ENCODE results near the gene SIN3A.
"Not testable (repeated sequence)": the region's sequence is repeated elsewhere in the genome, so short reads cannot be mapped to it uniquely, and the experiment has no call there.

The SIN3A gene

GRCh38 chr15:75449585-75450306, 1.7 kb downstream of the SIN3A start:
- peak; percentile 6 for DNase-seq

GRCh38 chr15:75448171-75448570, 3.3 kb downstream of the SIN3A start:
- not testable (repeated sequence) for DNase-seq

DNA sequence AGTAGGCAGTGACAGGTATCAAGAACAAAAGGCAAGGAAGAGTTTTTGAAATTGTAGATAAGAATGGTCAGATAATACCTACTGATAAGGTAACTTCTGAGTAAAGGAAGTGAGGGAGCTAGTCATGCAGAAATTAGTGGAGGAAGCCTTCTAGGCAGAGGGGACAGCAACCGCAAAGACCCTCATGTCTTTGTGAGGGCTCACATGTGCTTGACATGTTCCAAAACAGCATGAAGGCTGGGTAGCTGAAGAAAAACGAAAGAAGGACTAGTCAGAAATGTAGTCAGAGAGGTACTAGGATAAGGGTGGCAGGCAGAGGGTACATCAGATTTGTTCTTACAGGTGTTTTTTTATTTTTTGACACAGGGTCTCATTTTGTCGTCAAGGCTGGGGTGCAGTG, 5.3 kb downstream of the SIN3A start:
- DNase-seq: no peak

DNA sequence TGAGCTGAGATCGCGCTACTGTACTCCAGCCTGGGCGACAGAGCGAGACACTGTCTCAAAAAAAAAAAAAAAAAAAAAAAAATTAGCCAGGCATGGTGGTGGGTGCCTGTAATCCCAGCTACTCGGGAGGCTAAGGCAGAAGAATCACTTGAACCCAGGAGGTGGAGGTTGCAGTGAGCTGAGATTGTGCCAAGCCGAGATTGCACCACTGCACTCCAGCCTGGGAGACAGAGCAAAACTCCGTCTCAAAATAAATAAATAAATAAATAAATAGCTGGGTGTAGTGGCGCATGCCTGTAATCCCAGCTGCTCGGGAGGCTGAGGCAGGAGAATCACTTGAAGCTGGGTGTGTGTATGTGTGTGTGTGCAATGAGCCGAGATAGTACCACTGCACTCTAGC, 6.2 kb downstream of the SIN3A start:
- DNase-seq: not testable (repeated sequence)

DNA sequence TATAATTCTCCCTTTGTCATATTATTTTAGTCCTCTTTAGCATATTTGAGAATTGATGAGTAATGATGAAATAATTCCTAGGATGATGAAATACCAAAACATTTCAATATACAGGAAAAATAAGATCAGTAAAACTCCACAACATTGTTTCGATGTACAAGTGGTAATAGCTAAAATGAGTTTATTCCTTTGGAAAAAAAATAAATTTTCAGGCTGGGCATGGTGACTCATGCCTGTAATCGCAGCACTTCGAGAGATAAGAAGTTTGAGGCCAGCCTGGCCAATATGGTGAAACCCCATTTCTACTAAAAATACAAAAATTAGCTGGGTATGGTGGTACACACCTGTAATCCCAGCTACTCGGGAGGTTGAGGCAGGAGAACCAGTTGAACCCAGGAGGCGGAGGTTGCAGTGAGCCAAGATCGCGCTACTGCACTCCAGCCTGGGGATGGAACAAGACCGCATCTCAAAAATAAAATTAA, 7.5 kb downstream of the SIN3A start:
- not testable (repeated sequence) for DNase-seq

GRCh38 chr15:75437721-75438120, 13.8 kb downstream of the SIN3A start:
- DNase-seq: no peak

DNA sequence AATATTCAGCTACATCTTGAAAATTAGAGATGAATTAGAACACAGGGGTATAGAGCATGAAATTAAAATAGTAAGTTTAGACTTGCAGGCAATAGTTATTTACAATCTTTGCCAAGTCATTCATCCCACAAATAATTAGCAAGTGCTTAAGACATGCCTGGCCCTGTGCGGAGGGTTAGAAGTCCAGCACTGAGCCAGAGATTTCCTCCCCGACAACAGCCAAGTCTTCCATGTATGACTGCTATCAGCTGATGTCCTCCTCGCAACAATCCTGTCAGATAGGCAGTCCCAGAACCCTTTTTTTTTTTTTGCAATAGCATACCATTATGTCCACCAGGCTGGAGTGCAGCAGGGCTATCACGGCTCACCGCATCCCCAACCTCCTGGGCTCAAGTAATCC, 14.6 kb downstream of the SIN3A start:
- no peak for DNase-seq

- DNase-seq: no peak
These were observed 19.8 kb downstream of the SIN3A start for GRCh38 chr15:75431682-75432081.

DNA sequence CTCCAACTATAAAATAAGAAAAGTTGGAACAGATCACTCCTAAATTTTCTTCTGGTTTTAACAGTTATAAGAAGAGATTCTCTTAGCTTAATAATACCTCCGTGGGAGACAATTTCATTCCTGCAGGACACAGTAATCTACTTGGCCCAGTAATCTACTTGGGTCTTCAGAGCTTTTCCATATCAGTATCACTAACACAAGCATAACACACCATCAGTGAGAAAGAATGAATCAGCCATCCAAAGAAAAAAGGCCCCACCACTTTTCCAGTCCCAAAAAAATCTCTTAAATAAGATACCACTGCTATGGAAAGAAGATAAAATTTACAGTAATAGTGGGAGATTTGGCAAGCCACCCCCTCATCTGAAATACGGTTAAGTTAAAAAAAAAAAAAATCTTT, 20.2 kb downstream of the SIN3A start:
- DNase-seq: no peak

DNA sequence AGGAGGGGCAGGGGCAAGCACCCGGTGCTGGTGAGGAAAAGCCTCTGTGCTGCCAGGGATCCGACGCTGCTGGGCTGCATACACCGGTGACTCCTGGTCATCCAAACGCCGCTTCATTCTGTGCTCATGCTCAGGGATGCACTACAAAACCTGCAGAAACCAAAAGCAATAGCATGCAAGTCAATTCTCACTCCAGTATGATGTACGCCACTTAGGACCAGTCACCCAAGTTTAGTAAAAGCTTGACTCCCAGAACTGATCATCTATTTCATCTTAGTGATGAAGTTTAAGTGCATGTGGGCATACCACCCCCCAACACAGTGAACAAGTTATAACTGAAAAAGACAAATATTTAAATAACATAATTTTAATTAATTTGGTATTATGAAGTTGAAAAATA, 21.2 kb downstream of the SIN3A start:
- no peak for DNase-seq

GRCh38 chr15:75428152-75428551, 23.3 kb downstream of the SIN3A start:
- DNase-seq: no peak

- DNase-seq: no peak
These were observed 25.5 kb downstream of the SIN3A start for GRCh38 chr15:75425966-75426500.

DNA sequence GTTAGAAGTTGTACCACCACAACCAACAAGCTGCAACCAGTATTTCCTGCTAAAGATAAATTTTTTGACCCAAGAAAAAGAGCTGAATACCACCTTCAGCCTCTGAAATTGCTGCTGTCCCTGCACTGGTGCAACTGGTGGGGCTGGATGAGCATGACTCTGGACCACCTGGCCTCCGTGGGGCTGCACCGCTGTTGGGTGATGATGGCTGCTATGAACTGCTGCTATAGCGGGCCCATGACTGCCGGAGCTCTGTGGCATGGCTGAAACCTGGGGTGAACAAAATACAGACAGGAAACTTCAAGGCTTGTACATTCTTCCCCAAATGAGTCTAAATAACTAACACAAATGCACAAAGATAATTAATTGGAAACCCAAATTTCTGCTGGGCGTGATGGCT, 28.9 kb downstream of the SIN3A start:
- DNase-seq: no peak

- no peak for DNase-seq
These were observed 30.8 kb downstream of the SIN3A start for GRCh38 chr15:75420698-75421097.

DNA sequence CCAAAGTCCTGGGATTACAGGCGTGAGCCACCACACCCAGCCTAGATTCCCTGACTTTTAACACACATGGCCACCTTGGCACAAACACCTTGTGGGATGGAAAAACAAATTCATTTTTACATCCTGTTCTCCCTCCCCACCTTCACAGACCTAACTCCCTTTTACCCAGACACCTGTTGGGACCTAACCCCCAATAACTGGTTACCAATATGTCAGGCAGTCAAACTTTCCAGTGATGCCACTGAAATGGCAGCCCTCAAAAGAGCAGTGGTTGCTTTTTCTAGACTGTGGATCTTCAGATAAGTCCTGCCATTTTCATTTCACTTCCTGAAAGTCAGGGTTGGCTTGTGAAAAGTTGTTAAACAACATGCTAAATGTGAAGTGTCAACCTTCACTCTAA, 34.9 kb downstream of the SIN3A start:
- DNase-seq: no peak

DNA sequence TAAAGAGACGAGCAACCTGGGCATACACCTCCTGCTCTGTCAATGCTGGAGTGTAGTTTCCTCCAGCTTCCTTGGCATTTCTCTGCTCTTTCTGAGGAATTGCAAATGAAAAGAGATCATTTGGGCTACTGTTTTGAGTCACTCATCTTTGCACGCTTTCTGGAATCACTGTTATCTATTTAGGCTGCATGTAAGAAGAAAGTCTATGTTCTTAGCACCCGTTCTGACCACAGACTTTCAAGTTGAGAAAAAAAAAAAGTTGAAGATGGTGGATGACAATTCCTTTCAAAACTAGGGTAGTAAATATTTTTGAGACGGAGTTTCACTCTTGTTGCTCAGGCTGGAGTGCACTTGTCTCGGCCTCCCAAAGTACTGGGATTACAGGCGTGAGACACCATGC, 41.3 kb downstream of the SIN3A start:
- DNase-seq: no peak

- DNase-seq: no peak
These were observed 44.4 kb downstream of the SIN3A start for GRCh38 chr15:75407083-75407482.

DNA sequence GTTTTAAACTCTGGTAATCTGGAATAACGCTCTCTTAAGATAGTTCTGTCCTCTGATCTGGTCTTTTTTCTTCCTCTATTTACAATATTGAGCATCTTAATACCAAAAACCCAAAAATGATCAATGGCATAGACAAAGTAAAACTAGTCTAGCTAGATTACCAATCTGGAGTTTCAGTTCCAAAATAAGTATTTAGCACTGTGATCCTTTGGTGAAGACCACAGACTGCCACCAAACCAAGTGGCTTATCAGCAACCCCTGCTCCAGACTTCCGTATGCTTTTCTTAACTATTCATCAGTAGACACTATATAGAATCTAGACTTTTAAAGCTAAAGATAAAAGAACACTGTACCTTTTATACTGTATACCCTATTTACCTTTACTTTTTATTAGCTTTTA, 47.6 kb downstream of the SIN3A start:
- no peak for DNase-seq

GRCh38 chr15:75397494-75397893, 54.0 kb downstream of the SIN3A start:
- DNase-seq: no peak

DNA sequence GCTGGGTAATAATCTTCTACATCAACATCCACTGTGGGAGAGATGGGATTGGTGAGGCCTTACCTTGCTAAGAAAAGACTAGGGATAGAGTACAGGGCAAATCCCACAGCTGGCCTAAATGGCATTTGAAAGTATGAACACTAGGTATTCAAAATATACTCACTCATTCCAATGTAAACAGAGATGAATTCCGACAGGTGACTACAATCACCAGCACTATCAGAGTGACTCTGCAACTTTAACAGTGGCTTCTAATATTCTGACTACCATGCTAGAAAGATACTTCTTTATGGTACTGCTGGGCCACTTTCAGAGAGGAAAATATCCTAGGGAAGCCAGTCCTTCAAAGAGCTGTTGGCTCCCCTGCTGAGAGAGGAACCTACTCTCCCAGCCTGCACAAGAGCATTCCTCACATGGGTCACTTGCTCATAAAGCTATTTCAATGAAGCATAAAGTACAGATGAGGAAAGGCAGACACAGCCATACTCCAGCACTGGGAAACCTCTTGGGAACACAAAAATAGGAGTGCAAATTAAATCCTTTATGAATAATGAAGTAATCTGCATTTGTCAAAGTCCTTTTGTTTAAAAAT, 61.6 kb downstream of the SIN3A start:
- DNase-seq: peak; percentile 69

DNA sequence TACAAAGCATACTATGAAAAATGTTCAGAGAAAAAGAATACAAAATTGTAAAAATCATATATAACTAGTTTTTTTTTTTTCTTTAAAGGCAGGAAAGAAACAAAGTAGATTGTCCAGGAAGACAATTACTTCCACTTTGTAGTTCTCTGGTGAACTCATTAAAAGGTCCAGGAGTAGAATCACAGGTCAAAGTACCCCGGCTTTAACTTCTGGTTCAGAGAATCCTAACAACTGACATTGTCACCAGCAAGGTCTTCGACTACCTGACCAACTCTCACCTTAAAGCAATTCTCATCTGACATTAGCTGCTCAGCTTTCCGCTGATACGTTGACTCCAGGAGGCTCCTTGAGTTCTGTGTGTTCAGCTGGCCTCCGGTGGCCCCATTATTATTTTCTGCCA, 67.5 kb downstream of the SIN3A start:
- not testable (repeated sequence) for DNase-seq

DNA sequence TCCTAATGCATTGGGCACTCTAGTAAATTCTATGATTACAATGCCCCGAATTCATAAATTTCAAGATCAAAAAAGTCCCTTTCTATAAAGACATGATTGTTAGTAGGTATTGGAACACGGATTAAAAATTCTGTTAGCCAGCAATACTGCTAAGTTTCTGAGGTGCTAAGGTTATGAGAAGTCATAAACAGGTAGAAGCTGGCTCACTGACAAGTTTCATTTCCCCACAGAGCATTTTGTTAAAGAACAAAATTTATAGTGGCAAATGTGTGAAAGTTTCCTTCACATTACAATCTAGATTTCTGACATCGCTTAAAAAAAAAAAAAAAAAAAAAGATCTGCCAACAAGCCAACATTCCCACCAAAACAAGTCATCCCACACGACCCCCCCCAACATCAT, 70.7 kb downstream of the SIN3A start:
- DNase-seq: no peak

DNA sequence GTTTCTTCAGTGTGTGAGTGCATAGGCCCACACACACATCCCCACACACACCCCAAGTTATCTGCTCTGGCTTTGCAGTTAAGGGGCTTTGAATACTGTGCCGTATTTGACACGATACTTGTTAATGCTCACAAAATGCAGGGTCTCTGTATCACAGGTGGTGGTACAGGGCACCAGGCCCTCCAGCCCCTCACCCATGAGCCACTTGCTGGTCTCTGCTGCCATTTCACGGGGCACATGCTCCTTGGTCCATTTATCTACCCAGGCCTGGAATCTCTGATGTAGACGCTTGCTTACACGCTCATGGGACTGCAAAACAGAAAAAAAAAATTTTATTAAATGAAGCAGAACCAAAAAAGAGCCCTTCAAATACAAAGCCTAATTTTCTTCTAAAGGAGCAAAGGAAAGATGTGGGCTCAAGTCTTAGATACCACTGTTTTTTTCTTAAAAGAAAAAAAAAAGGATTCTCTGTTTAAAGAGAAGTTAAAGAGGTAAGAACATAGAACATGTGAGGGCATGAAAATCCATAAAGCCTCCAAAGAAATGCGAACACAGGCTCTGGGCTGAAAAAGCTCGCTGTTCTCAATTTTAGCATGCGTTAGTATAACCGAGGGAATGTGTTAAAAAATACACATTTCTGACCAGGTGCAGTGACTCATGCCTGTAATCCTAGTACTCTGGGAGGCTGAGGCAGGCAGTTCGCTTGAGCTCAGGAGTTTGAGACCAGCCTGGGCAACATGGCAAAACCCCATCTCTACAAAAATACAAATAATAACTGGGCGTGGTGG, 79.4 kb downstream of the SIN3A start:
- DNase-seq: no peak

DNA sequence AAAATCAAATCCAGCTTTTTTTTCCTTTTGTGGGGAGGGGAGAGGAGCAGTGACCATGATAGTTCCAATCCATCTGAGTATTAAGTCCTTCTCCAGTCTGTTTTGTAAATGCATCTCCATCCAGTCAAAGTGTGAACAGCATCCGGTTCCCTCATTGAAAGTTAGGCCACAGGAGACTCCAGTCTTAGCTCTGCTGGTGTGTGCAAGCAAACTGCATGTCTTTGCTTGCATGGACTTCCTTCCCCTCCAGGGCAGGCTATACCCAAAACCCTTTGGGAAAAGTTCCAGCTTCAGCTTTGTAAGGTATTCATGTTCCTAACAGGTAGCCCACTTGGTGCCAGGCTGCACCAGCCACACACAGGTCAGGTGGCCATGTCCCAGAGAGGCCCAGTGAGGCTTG, 80.0 kb downstream of the SIN3A start:
- no peak for DNase-seq

Data from retina (tissue), 1 donor.